GM04503 (cell line): ENCODE data around the gene NRCAM.
"Not testable (repeated sequence)": the region's sequence is repeated elsewhere in the genome, so short reads cannot be mapped to it uniquely, and the experiment has no call there.

Experiments
- DNase-seq: peaks from one replicate; pipeline ENCODE4 v3.0.0-alpha.2; 2012; ENCODE audit warnings: low read depth

Gene NRCAM

DNA sequence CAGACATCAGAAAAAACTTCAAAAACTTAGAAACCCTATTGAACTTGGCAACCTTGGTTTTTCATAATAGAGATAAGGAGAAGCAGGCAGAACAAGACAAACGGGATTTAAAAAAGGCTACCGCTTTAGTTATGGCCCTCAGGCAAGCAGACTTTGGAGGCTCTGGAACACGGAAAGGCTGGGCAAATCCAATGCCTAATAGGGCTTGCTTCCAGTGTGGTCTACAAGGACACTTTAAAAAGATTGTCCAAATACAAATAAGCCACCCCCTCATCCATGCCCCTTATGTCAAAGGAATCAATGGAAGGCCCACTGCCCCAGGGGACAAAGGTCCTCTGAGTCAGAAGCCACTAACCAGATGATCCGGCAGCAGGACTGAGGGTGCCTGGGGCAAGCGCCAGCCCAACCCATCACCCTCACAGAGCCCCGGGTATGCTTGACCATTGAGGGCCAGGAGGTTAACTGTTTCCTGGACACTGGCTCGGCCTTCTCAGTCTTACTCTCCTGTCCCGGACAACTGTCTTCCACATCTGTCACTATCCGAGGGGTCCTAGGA lies 115.3 kb downstream of the NRCAM start:
- DNase-seq, result no peak

DNA sequence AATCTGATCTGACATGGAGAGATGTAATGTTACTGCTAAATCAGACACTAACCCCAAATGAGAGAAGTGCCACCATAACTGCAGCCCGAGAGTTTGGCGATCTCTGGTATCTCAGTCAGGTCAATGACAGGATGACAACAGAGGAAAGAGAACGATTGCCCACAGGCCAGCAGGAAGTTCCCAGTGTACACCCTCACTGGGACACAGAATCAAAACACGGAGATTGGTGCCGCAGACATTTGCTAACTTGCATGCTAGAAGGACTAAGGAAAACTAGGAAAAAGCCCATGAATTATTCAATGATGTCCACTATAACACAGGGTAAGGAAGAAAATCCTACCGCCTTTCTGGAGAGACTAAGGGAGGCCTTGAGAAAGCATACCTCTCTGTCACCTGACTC lies 115.8 kb downstream of the NRCAM start:
- not testable (repeated sequence) for DNase-seq

DNA sequence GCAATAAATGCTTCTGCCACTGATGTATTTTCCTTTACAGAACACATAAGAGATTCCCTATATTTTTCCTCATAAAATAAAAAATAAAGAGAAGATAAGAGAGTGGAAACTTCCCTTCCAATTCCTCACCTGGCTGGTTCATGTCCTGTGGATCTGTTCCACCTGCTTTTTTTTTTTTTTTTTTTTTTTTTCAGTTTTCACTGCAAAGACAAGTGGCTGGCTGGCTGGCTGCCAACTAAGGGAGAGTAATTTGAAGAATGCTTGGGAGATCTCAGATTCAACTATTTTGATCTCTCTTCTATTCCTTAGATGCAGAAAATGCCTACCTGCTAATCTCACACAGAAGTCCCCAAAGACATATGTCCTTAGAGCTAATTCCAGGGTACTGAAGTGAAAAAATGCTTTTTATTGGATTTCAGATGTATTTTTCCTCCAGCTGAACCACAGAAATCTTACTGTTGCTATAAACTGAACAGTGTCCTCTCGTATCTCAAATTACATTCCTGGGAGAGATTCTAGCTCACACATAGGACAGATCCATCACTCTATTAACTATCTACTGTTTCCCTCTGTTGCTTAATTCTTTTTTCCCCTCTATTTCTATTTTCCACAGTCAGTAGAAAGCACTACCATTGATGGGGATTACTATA lies 120.8 kb downstream of the NRCAM start:
- DNase-seq, result no peak

DNA sequence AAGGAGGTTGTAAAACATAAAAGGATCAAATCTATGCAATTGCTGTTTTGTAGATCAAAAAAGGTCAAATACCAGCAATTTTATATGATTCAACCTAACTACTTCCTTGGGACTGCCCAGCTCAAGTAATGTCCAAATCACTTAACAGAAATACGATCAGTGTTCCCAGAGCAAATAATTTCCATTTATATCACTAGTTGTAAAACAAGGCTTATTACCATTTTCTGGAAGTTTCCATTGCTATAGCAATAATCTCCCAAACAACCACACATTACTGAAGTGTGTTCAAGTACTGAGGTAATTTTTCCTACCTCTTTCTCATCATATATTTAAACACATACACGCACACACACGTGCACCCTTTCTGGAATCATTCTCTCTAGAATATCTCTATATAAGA lies 123.3 kb downstream of the NRCAM start:
- DNase-seq, result no peak

DNA sequence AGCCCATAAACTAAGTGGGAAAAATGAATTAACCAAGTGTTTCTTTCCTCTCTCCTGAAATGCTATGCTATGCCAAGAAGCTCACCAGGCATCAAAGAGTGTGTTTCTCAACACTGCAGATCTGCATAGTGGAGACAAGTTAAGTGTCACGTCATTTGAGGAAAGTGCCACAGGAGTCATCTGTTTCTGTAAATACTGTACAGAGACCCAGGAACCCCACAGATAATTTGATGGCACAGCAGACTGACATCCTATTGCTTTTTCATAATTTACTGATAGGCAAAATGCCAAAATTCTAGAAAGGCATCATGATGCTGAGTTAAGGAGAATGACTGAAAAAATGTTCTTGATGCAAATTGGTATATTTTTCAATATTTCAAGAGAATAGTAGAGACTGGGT lies 124.3 kb downstream of the NRCAM start:
- no peak for DNase-seq

DNA sequence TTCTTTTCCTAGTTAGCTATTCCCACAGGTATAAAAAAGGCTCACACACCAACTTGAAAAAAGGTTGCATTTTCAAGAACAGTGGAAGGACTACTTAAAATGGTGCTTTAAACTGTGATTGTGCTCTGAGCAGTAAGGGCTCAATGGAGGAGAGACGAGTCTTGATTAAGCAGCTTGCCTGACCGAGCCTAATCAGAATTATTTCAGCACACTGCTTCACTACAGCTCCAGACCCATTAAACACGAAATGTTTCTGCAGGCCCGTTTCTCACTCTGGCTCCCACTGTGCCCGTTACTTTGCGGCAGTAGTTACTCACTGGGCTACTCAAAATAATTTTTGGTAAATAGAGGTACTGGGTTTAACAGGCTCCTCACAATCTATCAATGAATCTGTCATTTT lies 126.0 kb downstream of the NRCAM start:
- DNase-seq, result no peak

DNA sequence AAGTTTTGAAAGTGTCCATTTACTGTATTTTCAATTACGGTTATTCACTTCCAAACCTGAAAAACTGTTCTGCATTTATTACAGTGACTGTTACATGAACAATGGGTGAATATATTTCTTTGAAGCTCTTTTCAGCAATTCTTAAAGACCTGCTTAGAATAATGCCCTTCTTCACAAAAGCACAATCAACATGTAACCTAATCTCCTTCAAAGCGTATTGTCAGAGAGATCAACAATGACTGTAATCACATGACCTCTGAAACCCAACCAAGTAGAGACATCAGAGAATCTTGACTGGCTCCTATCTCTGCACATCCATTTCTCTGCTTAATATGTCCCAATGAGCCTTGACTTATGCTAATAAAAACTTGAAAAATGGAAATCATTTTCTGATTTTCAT lies 126.7 kb downstream of the NRCAM start:
- no peak for DNase-seq

DNA sequence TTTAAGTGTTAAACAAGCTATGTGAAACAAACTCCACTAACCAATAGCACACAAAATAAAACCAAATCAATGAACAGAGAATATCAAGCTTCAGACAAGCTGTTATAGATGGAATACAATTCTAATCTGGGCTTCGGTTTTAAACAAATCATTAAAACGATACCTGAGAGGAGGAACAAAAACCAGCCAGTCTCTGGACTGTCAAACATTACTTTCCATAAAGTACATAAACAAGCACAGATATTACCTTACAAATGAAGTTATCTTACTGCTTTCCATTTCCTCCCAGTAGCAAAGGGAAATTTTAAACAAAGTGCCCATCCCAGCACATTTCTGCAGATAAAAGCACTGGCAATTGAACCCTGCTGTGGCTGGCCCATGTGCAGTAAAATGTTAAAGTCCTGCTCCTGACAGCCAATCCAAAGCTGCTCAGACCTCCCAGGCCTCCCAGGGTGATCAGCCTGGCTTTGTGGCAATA lies 128.0 kb downstream of the NRCAM start:
- DNase-seq, result no peak

DNA sequence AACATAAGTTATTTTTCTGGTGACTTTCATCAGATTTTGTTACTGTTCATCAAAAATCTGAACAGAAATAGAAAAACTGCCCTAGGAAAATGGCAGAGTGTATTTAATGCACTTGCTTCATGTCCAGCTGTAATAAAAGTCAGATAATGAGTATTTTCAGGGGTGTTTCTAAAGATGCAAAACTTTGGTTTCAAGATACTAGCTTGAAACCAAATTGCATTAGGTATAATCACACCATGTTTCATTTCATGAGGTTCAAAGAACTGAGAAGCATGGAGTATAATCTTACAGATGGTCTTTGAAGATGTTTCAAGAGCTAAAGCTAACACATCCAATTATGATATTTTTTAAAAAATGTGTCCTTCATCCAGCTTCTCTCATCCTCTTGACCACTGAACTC lies 128.9 kb downstream of the NRCAM start:
- no peak for DNase-seq

DNA sequence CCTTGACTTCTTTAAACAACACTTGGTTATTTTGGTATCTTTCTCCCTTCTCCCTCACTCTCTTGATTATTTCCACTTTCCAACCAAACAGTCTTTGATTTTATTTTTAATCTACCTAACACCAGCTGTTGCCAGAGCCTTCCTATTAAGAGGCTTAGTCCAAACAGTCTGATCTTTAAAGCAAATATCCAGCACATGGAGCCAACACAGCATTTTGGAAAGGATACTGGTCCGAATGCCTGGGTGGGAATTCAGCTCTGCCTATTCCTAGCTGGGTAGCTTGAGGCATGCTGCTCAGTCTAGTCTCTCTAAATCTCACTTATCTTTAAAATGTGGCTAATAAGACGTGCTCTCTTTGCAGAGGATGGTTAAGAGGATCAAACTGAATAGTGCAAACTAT lies 129.3 kb downstream of the NRCAM start:
- no peak for DNase-seq

DNA sequence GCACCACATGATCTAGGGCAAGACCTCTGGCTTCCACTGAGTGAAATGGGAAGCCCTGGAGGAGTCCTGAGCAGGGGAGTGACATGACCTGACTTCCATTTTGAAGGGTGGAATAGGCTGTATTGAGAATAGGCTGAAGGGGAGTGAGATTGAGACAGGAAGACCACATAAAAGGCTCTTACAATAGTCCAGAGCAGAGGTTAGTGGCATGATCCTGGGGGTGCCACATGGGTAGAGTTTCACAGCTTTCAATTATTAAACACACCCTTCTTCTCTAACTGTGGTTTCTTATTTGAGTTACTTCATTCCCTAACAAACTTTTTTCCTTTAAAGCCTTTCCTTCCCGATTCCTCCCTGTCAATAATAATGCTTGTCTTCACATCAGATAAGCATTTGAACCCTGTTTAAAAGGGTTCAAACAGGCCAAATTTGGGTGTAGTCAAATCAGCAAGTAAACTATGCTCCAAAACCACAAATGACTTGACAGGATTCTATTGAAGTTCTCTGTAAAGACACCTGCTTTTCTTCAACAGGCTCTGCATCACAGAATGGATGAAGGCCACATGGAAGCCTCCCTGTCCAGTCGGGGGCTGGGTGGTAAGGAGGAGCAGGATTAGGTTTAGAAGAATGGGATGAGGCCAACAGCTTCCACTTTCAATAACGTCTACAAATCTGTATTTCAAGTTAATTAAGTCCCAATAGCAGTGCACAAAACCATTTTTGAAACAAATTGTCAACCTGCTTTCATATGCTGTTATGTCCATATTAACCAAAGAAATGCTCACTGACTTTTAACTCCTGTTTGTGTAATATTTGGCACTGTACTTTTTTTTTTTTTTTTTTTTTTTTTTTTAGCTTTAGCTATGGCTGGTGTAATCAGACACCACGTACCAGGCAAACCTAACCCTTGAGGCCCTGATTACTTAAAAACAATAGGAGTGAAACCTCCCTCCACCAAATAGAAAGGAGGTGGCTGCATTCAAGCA lies 131.9 kb downstream of the NRCAM start:
- no peak for DNase-seq

DNA sequence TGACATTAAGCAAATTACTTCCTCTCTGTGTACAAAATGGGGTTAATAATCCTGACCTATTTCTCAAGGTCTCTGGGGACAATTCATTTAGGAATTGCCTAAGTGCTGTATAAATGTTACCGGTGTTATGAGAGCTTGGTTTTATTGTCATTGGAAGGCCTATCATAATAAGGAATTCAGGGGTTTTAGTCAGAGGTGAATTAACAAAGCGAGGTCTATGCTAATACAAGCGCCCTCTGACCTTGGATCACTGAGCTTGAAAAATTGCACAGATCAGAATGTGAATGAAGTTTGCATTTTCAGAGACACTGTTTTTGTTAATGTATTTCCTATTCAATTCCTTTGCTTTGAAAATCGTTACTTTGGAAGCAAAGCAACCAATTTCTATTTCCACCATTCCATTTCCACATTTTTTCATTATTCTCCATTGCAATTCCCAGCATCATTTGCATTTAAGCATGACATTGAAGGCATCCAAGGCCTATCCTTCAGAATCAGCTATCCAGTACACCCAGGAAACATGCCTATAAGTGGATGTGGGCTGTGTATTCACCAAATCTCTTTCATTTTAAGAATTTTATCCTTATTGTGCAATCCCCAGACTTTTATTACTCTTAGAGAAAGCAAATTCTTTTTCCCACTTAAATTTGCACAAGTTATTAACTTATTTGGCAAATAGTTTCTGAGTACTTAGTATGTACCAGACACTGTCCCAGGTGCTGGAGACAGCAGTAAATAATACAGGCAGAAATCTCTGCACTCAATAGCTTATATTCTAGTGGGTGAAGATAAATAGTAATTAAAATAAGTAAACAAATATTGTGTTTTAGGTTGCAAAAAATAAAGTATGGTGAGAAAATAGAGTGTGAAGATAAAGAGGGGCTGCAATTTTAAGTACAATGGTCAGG lies 133.1 kb downstream of the NRCAM start:
- DNase-seq, result no peak

DNA sequence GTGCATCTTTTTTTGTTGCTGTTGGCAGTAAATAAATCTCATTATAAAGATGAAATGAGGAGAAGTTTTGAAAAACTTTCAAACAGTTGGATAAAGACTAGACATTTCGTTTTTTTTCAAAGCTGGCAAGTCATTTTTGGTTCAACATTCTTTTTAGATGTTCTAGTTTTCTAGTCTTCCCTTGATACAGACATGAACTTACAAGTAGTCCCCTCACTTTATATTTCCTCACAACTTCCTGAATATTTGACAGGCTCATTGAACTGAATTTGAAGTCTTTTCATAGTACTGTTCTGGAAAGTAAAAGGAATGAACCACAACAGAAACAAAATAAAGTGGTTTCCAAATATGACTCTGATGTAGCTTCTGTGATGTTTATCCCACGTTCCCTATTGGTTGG lies 134.2 kb downstream of the NRCAM start:
- no peak for DNase-seq

DNA sequence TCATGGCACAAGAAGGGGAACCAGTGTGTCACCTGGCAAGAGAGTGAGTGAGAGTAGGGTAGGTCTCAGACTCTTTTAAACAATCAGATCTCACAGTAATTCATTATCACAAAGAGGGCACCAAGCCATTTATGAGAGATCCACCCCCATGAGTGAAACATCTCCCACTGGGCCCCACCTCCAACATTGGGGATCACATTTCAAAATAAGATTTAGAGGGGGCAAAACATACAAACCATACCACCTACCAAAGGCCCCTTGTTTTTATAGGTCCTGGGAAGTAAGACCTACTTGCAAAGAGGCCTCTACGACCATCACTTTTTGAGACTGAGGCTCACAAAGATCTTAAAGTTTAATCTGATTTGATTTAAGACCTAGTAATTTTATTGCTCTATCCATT lies 134.9 kb downstream of the NRCAM start:
- DNase-seq, result no peak

DNA sequence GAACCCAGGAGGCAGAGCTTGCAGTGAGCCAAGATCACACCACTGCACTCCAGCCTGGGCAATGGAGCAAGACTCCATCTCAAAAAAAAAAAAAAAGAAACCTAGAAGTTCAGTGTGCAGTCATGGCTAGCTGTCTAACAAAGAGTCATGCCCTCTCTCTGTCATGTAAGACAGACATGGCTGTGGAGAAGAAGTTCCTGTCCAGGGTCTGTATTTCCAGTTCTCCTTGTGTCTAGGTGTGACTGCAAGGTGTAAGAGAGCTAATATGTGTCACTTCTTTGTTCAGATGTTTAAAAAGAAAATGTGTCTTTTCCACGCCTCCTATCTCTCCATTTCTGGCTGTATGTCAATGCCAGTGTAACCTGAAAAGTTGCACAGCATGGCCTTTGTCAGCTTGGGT lies 139.5 kb downstream of the NRCAM start:
- DNase-seq, result no peak

DNA sequence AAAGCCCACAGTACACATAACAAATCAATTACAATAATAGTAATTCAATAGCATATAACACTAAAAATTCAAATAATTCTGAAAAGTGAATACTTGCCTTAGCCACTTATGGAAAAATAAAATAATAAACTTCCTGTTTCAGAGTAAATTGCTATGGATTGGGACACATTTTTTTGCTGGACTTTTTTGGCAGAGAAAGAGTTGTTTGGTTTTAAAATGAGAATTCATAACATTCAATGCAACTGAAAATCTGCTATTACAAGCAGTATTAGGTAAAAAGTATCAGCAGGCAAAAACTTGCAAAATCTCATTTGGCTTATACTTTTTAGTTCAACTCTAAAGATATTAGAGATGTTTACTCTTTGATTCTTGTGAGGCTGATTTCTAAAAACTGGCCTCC lies 141.7 kb downstream of the NRCAM start:
- no peak for DNase-seq

DNA sequence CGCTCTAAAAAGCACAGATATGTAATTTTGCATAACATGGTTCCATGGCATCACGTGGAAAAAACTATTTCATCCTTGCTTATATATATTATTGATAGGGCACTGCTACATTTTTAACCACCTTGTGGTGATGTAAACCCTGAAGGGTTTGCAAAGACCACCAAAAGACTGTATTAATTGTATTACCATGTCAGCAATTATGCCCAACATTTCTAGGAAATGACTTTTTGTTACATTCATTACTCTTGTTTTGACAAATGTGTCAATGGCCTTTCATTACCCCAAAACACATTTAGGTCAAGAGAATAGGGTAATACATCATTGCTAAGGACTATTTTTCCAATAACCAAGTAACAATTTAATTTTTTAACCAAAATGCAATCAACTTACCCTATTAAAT lies 142.2 kb downstream of the NRCAM start:
- DNase-seq, result no peak

DNA sequence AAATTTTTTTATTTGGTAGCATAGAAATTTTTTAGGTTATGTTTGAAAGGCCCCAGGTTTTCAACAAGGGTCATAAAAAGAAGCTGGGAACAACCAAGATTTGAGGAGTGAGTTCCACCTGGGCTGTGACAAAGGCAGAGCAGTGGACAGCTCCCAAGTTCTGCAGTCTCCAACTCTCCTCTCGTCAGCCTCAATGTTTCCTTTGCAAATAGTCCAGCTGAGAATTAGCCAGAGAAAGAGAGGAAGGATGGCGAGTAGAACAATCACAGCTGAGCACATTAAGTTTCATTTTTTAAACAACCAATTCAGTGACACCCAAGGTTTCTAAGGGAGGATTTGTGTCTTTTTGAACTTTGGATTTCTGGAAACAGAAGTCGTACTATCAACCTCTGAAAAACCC lies 143.2 kb downstream of the NRCAM start:
- DNase-seq, result no peak

DNA sequence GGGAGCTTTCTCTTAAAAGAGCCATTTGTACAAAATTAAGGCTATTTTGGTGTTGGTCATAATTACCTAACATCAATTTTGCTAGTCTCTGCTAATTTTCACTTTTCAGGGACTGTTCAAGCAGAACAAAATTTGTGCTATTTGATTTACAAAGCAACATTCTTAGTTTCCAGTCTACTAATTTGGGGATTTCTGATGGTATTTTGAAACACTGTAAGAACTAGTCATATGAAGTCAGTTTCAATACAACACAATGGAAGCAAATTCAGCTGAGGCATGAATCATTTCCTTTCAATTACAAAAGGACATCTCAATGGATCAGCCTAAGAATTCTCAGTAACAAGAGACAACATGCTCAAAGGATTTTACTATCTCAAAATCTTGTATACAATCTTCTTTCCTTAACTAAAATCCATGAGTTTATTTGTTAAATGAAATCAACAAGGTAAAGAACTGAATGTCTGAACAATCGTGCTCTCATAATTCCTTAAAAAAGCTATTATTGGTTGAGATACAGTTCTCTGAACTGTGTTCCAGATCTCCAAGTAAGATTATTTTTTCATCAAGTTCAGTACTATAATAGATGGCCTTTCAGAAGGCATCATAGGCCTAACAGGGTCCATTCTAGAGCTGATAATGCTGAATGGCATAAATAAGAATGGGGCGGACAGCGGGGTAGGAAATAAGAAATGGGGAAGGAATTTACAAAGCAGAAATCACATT lies 144.6 kb downstream of the NRCAM start:
- DNase-seq, result no peak

DNA sequence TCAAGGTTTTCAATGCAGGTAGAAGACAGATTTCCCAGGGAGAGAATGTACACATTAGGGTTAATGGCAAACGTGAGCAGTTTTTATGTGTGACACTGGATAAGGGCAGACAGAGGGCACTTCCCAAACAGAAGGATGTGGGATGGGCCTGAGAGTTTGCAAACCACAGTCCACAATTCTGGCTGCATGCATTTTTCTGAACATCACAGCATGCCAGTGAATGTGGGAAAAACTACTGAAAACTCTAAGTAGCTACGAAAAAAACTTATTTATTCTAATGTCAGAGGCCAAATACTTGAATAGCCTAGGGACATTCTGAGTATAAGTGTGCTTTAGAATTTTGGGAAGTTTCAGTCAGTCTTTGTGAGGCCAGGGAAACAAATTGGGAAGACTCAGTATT lies 145.9 kb downstream of the NRCAM start:
- no peak for DNase-seq

DNA sequence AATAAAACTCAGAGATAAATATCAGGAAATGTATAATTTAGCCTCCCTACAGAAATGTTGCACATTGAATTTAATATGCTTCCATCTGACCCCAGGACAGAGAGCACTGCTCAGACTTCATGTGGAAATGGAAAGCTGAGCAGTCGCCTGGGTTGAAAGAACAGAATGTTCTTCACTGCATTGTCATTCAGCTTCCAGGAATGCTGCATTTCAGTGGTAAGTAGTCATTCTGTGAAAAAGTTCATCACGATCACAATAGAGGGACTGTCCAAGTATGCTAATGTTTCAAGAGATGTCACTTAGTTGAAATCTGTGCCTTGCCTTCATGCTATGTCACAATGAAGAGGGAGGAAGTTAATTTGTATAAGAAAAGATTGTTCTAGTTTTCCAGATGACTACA lies 147.3 kb downstream of the NRCAM start:
- peak; percentile 16 for DNase-seq
